Thyroid gland (tissue), 4 donors: ENCODE data around the gene CNKSR2.

Experiments used
- CTCF ChIP-seq, 6 experiments: fragments of 200-600 bp in 3 of 6; fragments of 450-650 bp in 3 of 6; sonication (generic) in 3 of 6; IDR thresholded peaks; one replicate each; pipeline ENCODE4 v1.5.1; 2016 to 2019; ENCODE audit warnings: antibody characterized with exemption in 6 of 6, mild to moderate bottlenecking in 2 of 6, inconsistent platforms in 1 of 6, moderate library complexity in 1 of 6
- POLR2A ChIP-seq, 2 donors: fragments of 450-650 bp; IDR thresholded peaks; one replicate each; pipeline ENCODE4 v1.6.1; 2017; ENCODE audit warnings: antibody characterized with exemption in 2 of 2, mild to moderate bottlenecking in 2 of 2, moderate library complexity in 1 of 2

GRCh38 chrX:21699136-21699535, 324.9 kb downstream of the CNKSR2 start:
- TF ChIP-seq CTCF (IDR thresholded peaks at IDR 0.05) (no peak), POLR2A (IDR thresholded peaks at IDR 0.05) (no peak)
